Right atrium auricular region (tissue), 2 donors: ENCODE data around the gene ANKRD11. TPM values are rescaled to one million over a fixed set of nuclear protein-coding genes. Genes with fewer than 3 reads are reported as not detected.
A peak's percentile ranks its signal among the peaks of the same experiment; 100 is the strongest.

Experiments used
- DNase-seq: peaks from one replicate; pipeline ENCODE4 v3.0.0-alpha.2; 2019; ENCODE audit warnings: low spot score
- H3K27ac ChIP-seq, 2 donors: fragments of 200-600 bp; sonication (generic); 1 replicate in 1 of 2; 2 replicates in 1 of 2; pipeline ENCODE4 v1.5.1; 2016 to 2019
- H3K27me3 ChIP-seq, 2 donors: fragments of 200-600 bp; sonication (generic); one replicate each; pipeline versions ENCODE4 v1.5.1 to v1.6.0; 2017 to 2019
- H3K36me3 ChIP-seq: fragments of 200-600 bp; sonication (generic); one replicate; pipeline ENCODE4 v1.5.1; 2016
- H3K4me1 ChIP-seq, 2 donors: fragments of 200-600 bp; sonication (generic); one replicate each; pipeline versions ENCODE4 v1.5.1 to v1.6.0; 2017 to 2019
- H3K4me3 ChIP-seq, 2 donors: fragments of 200-600 bp; sonication (generic); 1 replicate in 1 of 2; 2 replicates in 1 of 2; pipeline ENCODE4 v1.5.1; 2017 to 2019; ENCODE audit warnings: mild to moderate bottlenecking in 1 of 2, moderate library complexity in 1 of 2
- H3K9me3 ChIP-seq, 2 donors: fragments of 200-600 bp; sonication (generic); one replicate each; pipeline ENCODE4 v1.5.1; 2019
- total RNA-seq, 2 donors: library from RNA; depleted of rRNA; stranded (reverse); fragments of >200 nt; gene quantifications; one replicate each; pipeline ENCODE4 v1.1.0, GENCODE V29; 2016
- TF ChIP-seq, protein P1 (sequence below), 2 donors: fragments of 200-600 bp; sonication (generic); IDR thresholded peaks; one replicate each; pipeline ENCODE4 v1.5.1; 2019; ENCODE audit warnings: antibody characterized with exemption in 2 of 2

ANKRD11 gene
- 10 to 100 TPM; 55.2 to 68.1 TPM for total RNA-seq

DNA sequence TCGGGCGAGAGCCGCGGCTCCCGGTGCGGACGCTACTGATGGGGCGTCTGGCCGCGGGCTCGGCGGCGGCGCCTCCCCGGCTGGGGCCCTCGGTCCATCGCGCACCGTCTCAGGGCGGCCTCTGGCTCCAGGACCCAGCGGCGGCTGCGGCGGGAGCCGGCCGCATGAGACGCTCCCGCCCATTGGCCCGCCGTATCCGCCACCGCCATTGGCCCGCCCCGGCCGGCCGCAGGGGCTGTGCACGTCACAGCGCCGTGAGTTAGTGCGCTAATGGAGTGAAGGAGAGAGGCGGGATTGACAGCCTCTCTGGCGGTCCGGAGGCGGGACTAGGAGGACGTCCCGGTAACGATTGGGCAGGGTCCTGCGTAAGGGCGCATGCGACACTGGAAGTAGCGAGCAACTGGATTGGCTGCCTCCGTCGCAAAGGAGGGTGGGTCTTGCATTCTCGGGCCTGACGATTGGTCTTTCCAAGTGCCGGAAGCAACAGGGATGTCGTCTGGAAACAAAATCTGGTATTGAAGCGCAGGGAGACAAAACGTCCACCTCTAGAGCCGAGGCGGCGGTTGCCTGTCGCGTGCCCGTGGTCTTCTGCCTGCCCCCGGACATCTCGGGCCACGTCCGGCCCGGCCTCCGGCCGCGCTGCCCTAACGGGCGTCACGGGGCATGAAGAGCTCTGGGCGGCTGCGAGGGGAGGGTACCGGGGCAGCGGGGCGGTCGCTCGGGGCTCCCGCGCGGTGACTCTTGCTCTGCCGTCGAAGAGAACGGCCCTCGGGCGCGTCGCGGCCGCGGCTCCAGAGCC lies at the start of gene ANKRD11:
Gene ANKRD11, minus strand, starts transcription at position 123 of the 799 bp plus-strand sequence. CDS start 173,542 bp downstream, outside the sequence.
- Histone ChIP-seq H3K4me1 (peaks cover 0 to 44% of the 10 kb centered on the region in 2 donors), H3K4me3 (peak within 1 kb of the TSS; percentile 96), H3K36me3 (no peaks in the 10 kb centered on the region), H3K27me3 (no peaks in the 10 kb centered on the region), H3K27ac (peak within 1 kb of the TSS; percentile 98 to 99), H3K9me3 (no peaks in the 10 kb centered on the region)
- TF ChIP-seq, protein P1, sequence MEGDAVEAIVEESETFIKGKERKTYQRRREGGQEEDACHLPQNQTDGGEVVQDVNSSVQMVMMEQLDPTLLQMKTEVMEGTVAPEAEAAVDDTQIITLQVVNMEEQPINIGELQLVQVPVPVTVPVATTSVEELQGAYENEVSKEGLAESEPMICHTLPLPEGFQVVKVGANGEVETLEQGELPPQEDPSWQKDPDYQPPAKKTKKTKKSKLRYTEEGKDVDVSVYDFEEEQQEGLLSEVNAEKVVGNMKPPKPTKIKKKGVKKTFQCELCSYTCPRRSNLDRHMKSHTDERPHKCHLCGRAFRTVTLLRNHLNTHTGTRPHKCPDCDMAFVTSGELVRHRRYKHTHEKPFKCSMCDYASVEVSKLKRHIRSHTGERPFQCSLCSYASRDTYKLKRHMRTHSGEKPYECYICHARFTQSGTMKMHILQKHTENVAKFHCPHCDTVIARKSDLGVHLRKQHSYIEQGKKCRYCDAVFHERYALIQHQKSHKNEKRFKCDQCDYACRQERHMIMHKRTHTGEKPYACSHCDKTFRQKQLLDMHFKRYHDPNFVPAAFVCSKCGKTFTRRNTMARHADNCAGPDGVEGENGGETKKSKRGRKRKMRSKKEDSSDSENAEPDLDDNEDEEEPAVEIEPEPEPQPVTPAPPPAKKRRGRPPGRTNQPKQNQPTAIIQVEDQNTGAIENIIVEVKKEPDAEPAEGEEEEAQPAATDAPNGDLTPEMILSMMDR (IDR thresholded peaks at IDR 0.05), result no peak
- DNase-seq, result peak; percentile 100

DNA sequence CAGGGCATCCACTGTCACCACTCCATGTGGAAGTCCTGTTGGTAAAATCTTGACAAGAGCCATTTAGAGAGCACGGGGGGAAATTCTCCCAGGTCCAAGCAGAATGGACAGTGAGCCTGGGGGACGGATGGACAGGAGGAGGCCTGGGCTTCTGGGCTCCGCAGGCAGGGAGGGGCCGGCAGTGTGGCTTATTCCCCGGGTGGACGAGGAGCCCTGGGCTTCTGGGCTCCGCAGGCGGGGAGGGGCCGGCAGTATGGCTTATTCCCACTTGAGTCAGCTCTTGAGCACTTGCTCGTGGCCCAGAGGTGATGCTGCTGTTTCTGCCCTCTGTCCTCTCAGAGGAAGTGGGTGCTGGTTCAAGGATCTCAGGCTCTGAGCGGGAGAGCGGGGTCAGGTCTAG lies 47.9 kb upstream of the ANKRD11 start:
- H3K4me1 ChIP-seq, result peaks cover 0 to 13% of the 10 kb centered on the region in 2 donors
- H3K36me3 ChIP-seq, result peaks cover 43% of the 10 kb centered on the region
- DNase-seq, result no peak
- no peaks in the 10 kb centered on the region for H3K27me3 ChIP-seq
- H3K27ac ChIP-seq, result no peak overlapping the region
- TF ChIP-seq, protein P1 (IDR thresholded peaks at IDR 0.05), result no peak
- no peak overlapping the region for H3K4me3 ChIP-seq
- no peaks in the 10 kb centered on the region for H3K9me3 ChIP-seq

DNA sequence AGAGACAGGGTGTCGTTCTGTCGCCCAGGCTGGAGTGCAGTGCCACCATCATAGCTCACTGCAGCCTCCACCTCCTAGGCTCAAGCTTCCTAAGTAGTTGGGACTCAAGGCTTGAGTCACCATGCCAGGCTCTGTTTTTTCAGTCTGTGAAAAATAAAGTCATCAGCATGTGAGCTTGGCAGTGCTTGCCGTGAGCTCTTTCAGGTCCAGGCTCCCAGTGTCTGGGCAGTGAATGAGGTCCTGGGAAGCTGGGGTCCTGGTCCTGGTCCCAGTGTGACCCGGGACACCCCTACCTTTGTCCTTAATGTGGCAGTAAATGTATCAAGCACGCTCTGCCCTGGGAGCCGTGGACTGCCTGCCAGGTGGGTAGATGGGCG lies 47.2 kb upstream of the ANKRD11 start:
- Histone ChIP-seq H3K27me3 (no peaks in the 10 kb centered on the region), H3K4me3 (no peak overlapping the region), H3K9me3 (no peaks in the 10 kb centered on the region), H3K36me3 (peaks cover 49% of the 10 kb centered on the region), H3K4me1 (peaks cover 0 to 13% of the 10 kb centered on the region in 2 donors), H3K27ac (no peak overlapping the region)
- TF ChIP-seq, protein P1 (IDR thresholded peaks at IDR 0.05), result no peak
- no peak for DNase-seq

DNA sequence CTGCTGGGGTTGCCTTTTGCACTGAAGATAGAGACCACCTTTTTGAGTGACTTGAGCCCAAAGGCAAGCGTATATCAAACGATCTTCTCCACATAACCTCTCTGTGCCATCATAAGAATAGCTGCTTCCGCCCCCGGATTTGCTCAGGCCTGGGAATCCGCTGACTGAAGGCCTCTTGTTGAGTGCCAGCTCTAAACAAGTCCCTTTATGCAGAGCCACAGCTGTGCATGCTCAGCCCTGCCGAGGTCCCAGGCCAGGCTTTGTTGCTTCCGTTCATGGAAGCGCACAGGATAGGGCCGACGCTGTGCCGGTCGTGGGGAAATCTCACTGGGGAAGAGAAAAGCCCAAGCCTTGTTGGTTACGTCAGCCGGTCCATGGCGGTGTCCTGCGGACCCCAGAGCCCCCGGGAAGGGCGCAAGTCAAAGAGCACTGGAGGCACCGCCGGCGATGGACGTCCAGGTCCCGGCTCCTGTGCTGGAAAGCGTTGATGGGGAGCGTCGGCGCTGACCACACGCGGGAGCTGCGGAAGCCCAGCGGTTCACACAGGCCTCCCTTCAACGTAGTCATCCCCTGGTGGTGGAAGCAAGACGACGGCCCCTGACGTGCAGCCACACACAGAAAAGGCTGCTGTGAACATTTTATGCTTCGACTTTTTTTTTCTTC lies 46.7 kb upstream of the ANKRD11 start:
- Histone ChIP-seq H3K4me1 (peaks cover 0 to 13% of the 10 kb centered on the region in 2 donors), H3K36me3 (peaks cover 54% of the 10 kb centered on the region), H3K4me3 (no peak overlapping the region), H3K9me3 (no peaks in the 10 kb centered on the region), H3K27me3 (no peaks in the 10 kb centered on the region), H3K27ac (no peak overlapping the region)
- TF ChIP-seq, protein P1 (IDR thresholded peaks at IDR 0.05), result no peak
- no peak for DNase-seq

DNA sequence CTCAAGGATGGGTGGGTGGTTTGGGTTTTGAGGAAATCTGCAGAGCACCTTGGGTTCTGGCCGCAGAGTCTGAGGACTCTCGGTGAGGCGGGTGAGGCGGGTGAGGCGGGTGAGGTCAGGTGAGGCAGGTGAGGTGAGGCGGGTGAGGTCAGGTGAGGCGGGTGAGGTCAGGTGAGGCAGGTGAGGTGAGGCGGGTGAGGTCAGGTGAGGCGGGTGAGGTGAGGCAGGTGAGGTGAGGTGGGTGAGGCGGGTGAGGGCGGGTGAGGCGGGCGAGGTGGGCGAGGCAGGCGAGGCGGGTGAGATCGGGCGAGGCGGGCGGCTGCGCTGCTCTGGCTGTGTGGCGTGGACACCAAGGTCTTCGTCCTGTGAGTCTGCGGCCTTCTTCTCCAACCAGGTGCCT lies 46.0 kb upstream of the ANKRD11 start:
- TF ChIP-seq, protein P1 (IDR thresholded peaks at IDR 0.05), result no peak
- no peaks in the 10 kb centered on the region for H3K9me3 ChIP-seq
- H3K4me1 ChIP-seq, result peaks cover 0 to 19% of the 10 kb centered on the region in 2 donors
- H3K27me3 ChIP-seq, result no peaks in the 10 kb centered on the region
- no peak overlapping the region for H3K4me3 ChIP-seq
- no peak for DNase-seq
- peaks cover 61% of the 10 kb centered on the region for H3K36me3 ChIP-seq
- H3K27ac ChIP-seq, result no peak overlapping the region
